Pancreas (tissue), 10 donors: ENCODE results near the gene NCK2. TPM values are rescaled to one million over a fixed set of nuclear protein-coding genes. Genes with fewer than 3 reads are reported as not detected.

Experiments used
- ATAC-seq, 4 donors: fragments of 200-7000 bp; cut with Tn5 transposase; one replicate each; pipeline versions ENCODE4 v1.8.0 to v1.9.1; 2020; ENCODE audit warnings: mild to moderate bottlenecking in 4 of 4, moderate library complexity in 4 of 4
- DNase-seq, 6 donors: peaks; one replicate each; pipeline ENCODE4 v3.0.0-alpha.2; 2020
- FAIRE-seq: peaks from 2 replicates; lab custom pipeline; 2012; peaks lifted over from hg19 to GRCh38; lab: Jason Lieb, UNC
- H3K27ac ChIP-seq, 4 donors: fragments of 200-600 bp; sonication (generic); 1 replicate in 3 of 4; 2 replicates in 1 of 4; pipeline versions ENCODE4 v1.5.0 to v1.8.0; 2020
- H3K27me3 ChIP-seq, 4 donors: fragments of 200-600 bp; one replicate each; pipeline ENCODE4 v1.8.0; 2021
- H3K36me3 ChIP-seq, 3 donors: fragments of 200-600 bp; sonication (generic) in 1 of 3; one replicate each; pipeline versions ENCODE4 v1.5.0 to v1.8.0; 2020 to 2021
- H3K4me1 ChIP-seq, 3 donors: fragments of 200-600 bp; one replicate each; pipeline ENCODE4 v1.8.0; 2021
- H3K4me3 ChIP-seq, 4 donors: fragments of 200-600 bp; sonication (generic) in 2 of 4; one replicate each; pipeline versions ENCODE4 v1.5.0 to v1.8.0; 2020 to 2021
- H3K9me3 ChIP-seq, 4 donors: fragments of 200-600 bp; one replicate each; pipeline ENCODE4 v1.8.0; 2021
- CTCF ChIP-seq, 4 donors: fragments of 200-600 bp; sonication (generic) in 3 of 4; IDR thresholded peaks; one replicate each; pipeline versions ENCODE4 v1.5.0 to v1.8.0; 2021; ENCODE audit warnings: antibody characterized with exemption in 4 of 4
- WGBS, 2 donors: extraction: QIAGEN DNeasy Blood & Tissue Kit; methylation state at CpG; one replicate each; pipeline ENCODE4 v1.1.7; 2013; 5-methylcytosine and 5-hydroxymethylcytosine counted together
- intact Hi-C, 3 donors: fragments of 100-400 bp; cut with DNase I; formaldehyde crosslinking; loops; one replicate each; pipeline versions ENCODE4 v1.11.1 to v1.14.2; 2022
- polyA plus RNA-seq, 2 donors: library from polyadenylated mRNA; stranded (reverse); fragments of 200-250 nt; gene quantifications; one replicate each; pipeline ENCODE4 v1.2.3, GENCODE V29; 2013
- total RNA-seq, 6 donors: library from RNA; stranded (reverse); fragmentation: NEBNext Ultra II Directional in 4 of 6; extraction: Animal tissue kit (Norgen Biotek cat#: 25700) in 4 of 6; gene quantifications; one replicate each; pipeline versions ENCODE4 v1.2.1 to v1.2.4, GENCODE V29; 2021 to 2023
- donor health status: healthy with polysubstance abuse.
- donor health status: DM: no; HTN: no; CAD: no; lungs with moderate emphysema.
- donor health status: DM: no; HTN: no; CAD: no.
- donor health status: control.
- donor health status: control.
- donor health status: Bipolar disorder and iron deficiency.
- donor health status: DM: yes; HTN: yes; CAD: no.
- donor health status: DM: no; HTN: no; CAD: no.
- donor health status: DM: no; HTN: no; CAD: no.
- donor health status: DM: yes; HTN: yes; CAD: no.

The NCK2 gene
- total and polyA plus RNA-seq, 8 donors = 28.4 to 57.6 (median 31.2) TPM

DNA sequence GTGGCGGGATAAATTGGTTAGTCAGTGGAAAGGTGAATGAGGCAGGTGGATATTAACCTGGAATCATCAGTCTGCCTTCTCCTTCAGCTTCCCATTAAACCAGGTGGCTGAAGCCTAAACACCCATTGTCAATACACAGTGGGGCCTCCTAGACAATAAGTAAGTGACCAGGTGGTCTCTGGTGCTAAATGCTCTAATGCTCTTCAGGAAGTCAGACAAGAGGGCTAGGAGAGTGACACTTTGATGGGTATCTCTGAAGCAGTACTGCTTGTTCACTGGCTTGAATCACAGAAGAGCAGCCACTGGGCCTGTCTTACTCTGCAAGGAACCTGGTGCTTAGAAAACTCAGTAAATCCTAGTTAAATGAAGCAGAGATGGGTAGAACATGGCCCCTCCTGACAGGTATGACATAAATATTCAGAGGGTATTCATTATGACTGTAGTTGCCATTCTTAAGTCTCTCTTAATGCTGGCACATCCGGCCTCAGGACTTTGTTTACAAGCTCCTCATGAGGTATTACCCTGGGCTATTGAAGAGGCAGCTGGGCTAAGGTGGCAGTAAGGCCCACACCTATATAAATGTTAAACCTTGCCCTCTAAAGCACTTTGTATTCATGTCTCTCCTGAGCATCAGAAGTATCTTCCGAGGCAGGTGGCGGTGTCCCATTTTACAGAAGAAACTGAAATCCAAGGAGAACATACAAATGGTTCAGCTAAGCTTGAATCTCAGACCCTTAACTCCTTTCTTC, 104.9 kb downstream of the NCK2 start:
- 96 to 97% methylated on average over 4 of the region's 4 CpGs for WGBS, 2 donors
- Histone ChIP-seq H3K4me3 (no peak overlapping the region), H3K27ac (no peak overlapping the region), H3K36me3 (no peaks in the 10 kb centered on the region), H3K27me3 (no peaks in the 10 kb centered on the region), H3K9me3 (no peaks in the 10 kb centered on the region), H3K4me1 (no peaks in the 10 kb centered on the region)
- DNase-seq (no peak), ATAC-seq (no peak), FAIRE-seq (no peak)
- TF ChIP-seq CTCF (IDR thresholded peaks at IDR 0.05) = no peak
- intact Hi-C loops = no loop called here

DNA sequence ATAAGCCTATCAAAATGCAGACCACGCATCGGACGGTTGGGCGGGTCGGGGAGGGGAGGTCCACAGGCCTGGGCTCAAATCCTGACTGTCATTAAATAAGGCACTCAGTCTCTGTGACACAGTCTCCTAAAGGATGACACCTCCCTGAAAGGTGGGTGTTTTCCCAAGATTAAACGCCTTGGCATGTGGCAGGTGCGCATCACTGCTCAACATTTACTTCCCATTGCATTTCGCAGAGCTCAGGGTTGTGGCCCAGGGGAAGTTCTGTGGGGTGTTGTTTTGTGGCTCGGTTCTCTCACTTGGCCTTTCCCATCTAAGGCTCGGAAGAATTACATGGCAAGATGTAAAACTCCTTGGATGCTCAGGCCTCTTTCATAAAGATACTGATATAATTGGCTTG, 107.4 kb downstream of the NCK2 start:
- Histone ChIP-seq H3K27me3 (no peaks in the 10 kb centered on the region), H3K27ac (no peak overlapping the region), H3K36me3 (peaks cover 0 to 4% (median 0%) of the 10 kb centered on the region in 3 donors), H3K4me3 (no peak overlapping the region), H3K9me3 (no peaks in the 10 kb centered on the region), H3K4me1 (no peaks in the 10 kb centered on the region)
- 97 to 98% methylated on average over 10 of the region's 10 CpGs for WGBS, 2 donors
- intact Hi-C loops = no loop called here
- DNase-seq (no peak), FAIRE-seq (no peak), ATAC-seq (no peak)
- no peak for TF ChIP-seq CTCF (IDR thresholded peaks at IDR 0.05)

DNA sequence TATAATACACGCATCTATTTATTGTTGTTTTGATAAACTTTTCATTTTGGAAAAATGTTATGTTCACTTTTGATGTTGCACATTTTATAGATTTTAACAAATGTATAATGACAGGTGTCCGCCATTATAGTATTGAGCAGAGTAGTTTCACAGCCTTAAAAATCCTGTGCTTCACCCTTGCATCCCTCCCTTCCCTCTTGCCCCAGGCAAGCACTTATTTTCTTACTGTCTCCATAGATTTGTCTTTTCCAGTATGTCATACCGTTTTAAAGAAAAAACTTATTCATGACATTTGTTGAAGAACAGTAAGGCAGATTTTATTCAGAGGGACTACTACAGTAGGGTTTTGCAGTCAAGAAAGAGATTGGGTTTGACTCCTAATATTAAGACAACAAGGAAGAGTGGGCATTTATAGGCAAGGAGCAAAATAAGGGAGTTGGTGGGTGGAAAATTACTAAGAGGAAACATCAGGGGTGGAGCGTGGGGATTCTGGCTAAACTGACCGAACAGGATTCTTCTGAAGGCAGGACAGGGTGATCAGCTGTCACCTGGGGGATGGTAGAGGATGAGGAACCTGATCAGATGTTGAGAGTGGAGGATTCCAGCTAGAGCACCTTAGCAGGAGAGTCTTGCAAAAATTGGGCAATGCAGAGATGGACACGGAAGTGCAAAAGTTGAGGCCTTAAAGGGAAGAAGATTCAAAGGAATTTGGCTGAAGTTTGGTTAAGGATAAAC, 108.8 kb downstream of the NCK2 start:
- ATAC-seq = peak in 1 of 4 donors; percentile 53
- no peak for FAIRE-seq
- no peak for TF ChIP-seq CTCF (IDR thresholded peaks at IDR 0.05)

DNA sequence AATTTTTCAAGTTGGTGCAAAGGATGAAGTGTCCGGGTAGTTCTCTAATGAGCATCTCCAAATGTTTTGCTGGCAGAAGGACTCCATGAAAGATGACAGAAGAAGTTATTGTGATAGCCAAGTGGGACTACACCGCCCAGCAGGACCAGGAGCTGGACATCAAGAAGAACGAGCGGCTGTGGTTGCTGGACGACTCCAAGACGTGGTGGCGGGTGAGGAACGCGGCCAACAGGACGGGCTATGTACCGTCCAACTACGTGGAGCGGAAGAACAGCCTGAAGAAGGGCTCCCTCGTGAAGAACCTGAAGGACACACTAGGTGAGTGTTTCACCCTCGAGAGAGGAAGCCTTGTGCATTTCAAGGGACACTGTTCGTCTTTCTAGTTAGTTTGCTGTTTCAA, 110.3 kb downstream of the NCK2 start:
- Histone ChIP-seq H3K36me3 (peaks cover 0 to 4% (median 0%) of the 10 kb centered on the region in 3 donors), H3K4me3 (no peak overlapping the region), H3K27me3 (no peaks in the 10 kb centered on the region), H3K9me3 (no peaks in the 10 kb centered on the region), H3K27ac (no peak overlapping the region), H3K4me1 (no peaks in the 10 kb centered on the region)
- ATAC-seq (no peak), DNase-seq (no peak), FAIRE-seq (no peak)
- WGBS, 2 donors = 91 to 93% methylated on average over 16 of the region's 16 CpGs
- no peak for TF ChIP-seq CTCF (IDR thresholded peaks at IDR 0.05)
- intact Hi-C loops = no loop called here

More for the DNA sequence above, 108.8 kb downstream of the NCK2 start:
- no peak for DNase-seq
- WGBS, 2 donors = 79 to 84% methylated on average over 6 of the region's 6 CpGs
- Histone ChIP-seq H3K36me3 (peaks cover 0 to 4% (median 0%) of the 10 kb centered on the region in 3 donors), H3K4me3 (no peak overlapping the region), H3K27me3 (no peaks in the 10 kb centered on the region), H3K4me1 (no peaks in the 10 kb centered on the region), H3K9me3 (no peaks in the 10 kb centered on the region), H3K27ac (peak overlapping the region in 1 of 4 donors; percentile 6)
- intact Hi-C loops = no loop called here
